ENCODE measurements around the gene ELFN1. TPM values are rescaled to one million over a fixed set of nuclear protein-coding genes. Genes with fewer than 3 reads are reported as not detected.

ELFN1 gene
- total and polyA plus RNA-seq, 10 of the 15 experiments (the other 5 are each of a cell fraction or from before 2014, with no cell fraction given): 0.04 TPM; not detected in 9

- Histone ChIP-seq H3K4me2 (ENCODE audit: control insufficient read depth, insufficient read depth) (no peak overlapping the region), H3K79me2 (ENCODE audit: control insufficient read depth, insufficient read depth, low read length) (no peaks in the 10 kb centered on the region), H3K9ac (ENCODE audit: control insufficient read depth, insufficient read depth, low read length) (no peak overlapping the region), H3K27me3 (replicated peaks in 1 of 2; ENCODE audit: control insufficient read depth in 2 of 2, insufficient read depth in 2 of 2, low read length in 1 of 2) (no peaks in the 10 kb centered on the region), H4K20me1 (ENCODE audit: control insufficient read depth, insufficient read depth) (no peaks in the 10 kb centered on the region), H3K9me3 (replicated peaks; ENCODE audit: control insufficient read depth, insufficient read depth, low read length) (no peaks in the 10 kb centered on the region), H3K36me3 (ENCODE audit: control insufficient read depth in 2 of 2, insufficient read depth in 2 of 2, low read length in 1 of 2) (no peaks in the 10 kb centered on the region), H3K4me3 (no peak overlapping the region), H2AFZ (ENCODE audit: control insufficient read depth, low read depth, low read length) (no peak overlapping the region), H3K4me1 (ENCODE audit: control insufficient read depth, insufficient read depth, low read length) (no peaks in the 10 kb centered on the region), H3K27ac (ENCODE audit: control insufficient read depth, insufficient read depth) (no peak overlapping the region)
- no peak for DNase-seq (ENCODE audit: low read depth, low spot score)
- no peak for FAIRE-seq
- in situ Hi-C loops (cut with MboI) (no loop called here), intact Hi-C loops (cut with micrococcal nuclease; ENCODE audit: unreplicated experiment) (no loop called here)
- CTCF ChIA-PET: no interaction called here
- SMC1A ChIA-PET (ENCODE audit: uncharacterized antibody, unreplicated experiment): no interaction called here
- POLR2A ChIA-PET: no interaction called here
- TF ChIP-seq HDAC6 (IDR thresholded peaks at IDR 0.05; ENCODE audit: unreplicated experiment) (no peak), RB1 (IDR thresholded peaks at IDR 0.05; ENCODE audit: borderline replicate concordance) (no peak), SIN3A (IDR thresholded peaks at IDR 0.05; ENCODE audit: low read depth, low read length) (no peak), POU2F2 (IDR thresholded peaks at IDR 0.05; ENCODE audit: borderline replicate concordance, low read depth, low read length) (no peak), MEF2A (IDR thresholded peaks at IDR 0.05; ENCODE audit: insufficient read depth, low read depth, low read length) (no peak), CTCF (IDR thresholded peaks at IDR 0.05 in 2 of 3, conservative IDR thresholded peaks at IDR 0.05 in 1 of 3; ENCODE audit: control insufficient read depth in 2 of 3, extremely low read depth in 1 of 3, insufficient read depth in 1 of 3, low read depth in 3 of 3, low read length in 3 of 3) (no peak), EGR1 (IDR thresholded peaks at IDR 0.05; ENCODE audit: borderline replicate concordance in 1 of 2, low read depth in 2 of 2, low read length in 2 of 2) (no peak), ETV6 (conservative IDR thresholded peaks at IDR 0.05 in 1 of 2, IDR thresholded peaks at IDR 0.05 in 1 of 2; ENCODE audit: borderline replicate concordance in 1 of 2, low read depth in 1 of 2) (no peak), MXI1 (IDR thresholded peaks at IDR 0.05; ENCODE audit: low read depth, low read length) (no peak), EED (IDR thresholded peaks at IDR 0.05; ENCODE audit: low read depth) (no peak), BCLAF1 (IDR thresholded peaks at IDR 0.05) (no peak), NR2C2 (IDR thresholded peaks at IDR 0.05; ENCODE audit: borderline replicate concordance, control insufficient read depth, insufficient read length, low read depth) (no peak), SMC3 (IDR thresholded peaks at IDR 0.05; ENCODE audit: borderline replicate concordance, low read length) (no peak), PAX5 (IDR thresholded peaks at IDR 0.05; ENCODE audit: borderline replicate concordance, low read depth, low read length) (no peak), EP300 (IDR thresholded peaks at IDR 0.05; ENCODE audit: borderline replicate concordance in 1 of 2, control insufficient read depth in 1 of 2, low read depth in 2 of 2, low read length in 2 of 2) (no peak), ZBED1 (IDR thresholded peaks at IDR 0.05; ENCODE audit: borderline replicate concordance) (no peak), NFYA (IDR thresholded peaks at IDR 0.05; ENCODE audit: borderline replicate concordance, low read depth, low read length) (no peak), CHD1 (IDR thresholded peaks at IDR 0.05; ENCODE audit: low read depth, low read length) (no peak)
- 38% methylated on average over 3 of the region's 3 CpGs for WGBS (ENCODE audit: insufficient coverage, insufficient replicate concordance, low lambda C conversion rate, missing lambda C conversion rate)
- RAD21 ChIA-PET (ENCODE audit: unreplicated experiment): no interaction called here
- BruUV-seq (replicated peaks): no TSS peak
- no peak for ATAC-seq
Measured at GRCh38 chr7:1689311-1689710, 19.2 kb downstream of the ELFN1 start.

Measured in GM12878 (cell line).